HG03039 (cell line): Measurements from ENCODE around the gene CAPZB.

Source experiments
- ATAC-seq: cut with Tn5 transposase; IDR thresholded peaks from one replicate; pipeline ENCODE4 v1.9.1; 2021; ENCODE audit warnings: mild to moderate bottlenecking, moderate library complexity; ENCODE audit not compliant: unreplicated experiment

Gene CAPZB

DNA sequence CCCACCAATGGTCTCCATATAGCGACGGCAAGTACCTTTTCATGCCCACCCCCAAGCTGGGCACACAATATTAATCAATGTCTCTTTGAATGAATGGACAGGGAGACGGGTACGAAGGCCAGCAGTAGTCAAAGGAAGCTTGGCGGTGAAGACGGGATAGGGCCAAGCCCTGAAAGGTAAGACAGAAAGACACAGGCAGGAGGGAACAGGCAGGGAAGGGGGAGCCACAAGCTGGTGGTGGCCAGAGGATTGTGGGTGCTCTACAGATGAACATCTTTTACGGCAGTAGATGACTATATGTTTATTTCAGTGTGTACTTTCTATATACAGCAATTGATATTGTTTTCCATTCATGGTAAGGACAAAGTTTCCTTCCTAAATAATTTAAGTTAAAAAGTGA is 16.3 kb downstream of the CAPZB start:
- ATAC-seq: no peak

DNA sequence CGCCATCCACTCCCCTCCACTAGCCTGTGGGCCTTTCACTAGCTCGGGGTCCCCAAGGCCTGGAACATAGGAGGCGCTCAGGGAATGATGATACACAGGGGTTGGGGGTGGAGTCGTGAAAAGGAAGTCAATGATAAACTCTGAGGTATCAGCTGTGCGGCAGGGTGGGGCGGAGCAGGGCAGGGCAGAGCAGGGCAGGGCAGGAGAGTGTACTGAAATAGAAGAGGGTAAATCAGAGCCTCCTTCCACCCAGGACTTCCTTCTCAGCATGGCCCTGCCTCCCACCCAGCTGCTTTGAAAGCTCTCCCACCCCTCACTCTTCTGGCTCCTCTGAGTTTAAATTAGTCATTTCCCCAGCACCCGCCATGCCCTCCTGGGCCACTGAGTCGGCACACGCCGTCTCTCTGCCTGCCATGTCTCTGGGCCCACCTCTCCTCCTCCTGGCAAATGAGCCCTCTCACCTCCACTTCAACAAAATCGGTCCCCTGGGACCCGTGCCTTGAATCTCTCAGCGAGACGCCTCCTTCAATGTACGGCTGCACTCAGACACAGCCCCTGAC is 16.9 kb downstream of the CAPZB start:
- no peak for ATAC-seq

DNA sequence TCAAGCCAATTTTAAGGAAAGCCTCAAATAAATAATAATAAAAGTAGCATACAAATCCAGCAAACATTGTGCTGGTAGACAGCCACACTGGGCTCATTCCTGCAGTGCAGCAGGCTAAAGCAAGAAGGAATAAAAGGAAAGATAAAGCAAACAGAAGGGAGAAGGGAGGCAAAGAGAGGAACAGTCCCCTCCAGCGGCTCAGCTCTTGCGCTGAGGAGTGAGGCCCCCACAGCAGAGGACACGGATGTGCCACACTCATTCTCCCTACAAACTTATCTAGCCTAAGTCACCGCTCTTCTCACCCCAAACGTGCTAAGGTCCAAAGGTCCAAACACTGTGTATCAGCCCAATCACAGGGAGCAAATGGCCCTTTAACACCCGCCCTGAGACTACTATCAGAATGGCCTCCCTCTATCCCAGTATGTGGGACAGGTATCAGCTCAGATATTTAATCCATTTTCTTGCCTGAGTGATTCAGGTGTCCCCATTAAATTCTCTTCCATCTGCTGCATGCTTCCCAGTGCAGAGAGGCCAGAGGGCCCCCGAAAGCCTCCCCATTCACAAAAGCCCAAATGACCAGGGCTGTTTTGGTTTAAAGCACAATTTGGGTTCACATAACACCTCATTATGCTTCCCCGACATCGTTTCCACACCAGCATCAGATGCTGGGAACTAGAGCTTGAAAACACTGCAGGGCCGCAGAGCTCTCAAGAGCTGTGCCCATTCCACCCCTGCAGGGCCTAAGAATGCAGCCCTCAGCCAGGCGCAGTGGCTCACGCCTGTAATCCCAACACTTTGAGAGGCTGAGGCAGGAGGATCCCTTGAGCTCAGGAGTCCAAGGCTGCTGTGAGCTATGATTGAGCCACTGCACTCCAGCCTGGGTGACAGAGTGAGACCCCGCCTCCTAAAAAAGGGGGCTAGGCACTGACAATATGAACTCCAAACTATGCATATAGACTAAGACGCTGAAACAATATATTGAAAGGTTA is 17.8 kb downstream of the CAPZB start:
- ATAC-seq: no peak

DNA sequence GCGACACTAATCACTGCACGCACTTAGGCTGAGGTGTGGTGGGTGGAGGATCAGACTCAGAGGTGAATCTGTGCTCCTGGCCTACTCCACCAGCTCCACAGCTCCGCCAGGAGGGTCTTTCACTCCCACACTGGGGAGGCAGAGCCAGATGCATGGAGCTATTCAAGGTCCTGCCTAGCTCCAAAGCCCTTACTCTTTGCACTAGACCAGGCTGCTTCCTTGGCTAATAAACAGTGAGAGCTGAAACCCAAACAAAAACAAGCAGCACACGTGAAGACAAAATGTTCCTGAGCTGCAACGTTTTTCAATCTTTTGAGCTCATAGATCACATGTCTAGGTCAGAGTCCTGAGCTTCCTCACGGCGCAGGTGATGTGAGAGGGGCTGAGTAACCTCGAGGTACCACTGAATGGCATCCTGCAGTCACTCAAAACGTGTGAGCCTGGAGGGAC is 19.2 kb downstream of the CAPZB start:
- ATAC-seq: no peak

DNA sequence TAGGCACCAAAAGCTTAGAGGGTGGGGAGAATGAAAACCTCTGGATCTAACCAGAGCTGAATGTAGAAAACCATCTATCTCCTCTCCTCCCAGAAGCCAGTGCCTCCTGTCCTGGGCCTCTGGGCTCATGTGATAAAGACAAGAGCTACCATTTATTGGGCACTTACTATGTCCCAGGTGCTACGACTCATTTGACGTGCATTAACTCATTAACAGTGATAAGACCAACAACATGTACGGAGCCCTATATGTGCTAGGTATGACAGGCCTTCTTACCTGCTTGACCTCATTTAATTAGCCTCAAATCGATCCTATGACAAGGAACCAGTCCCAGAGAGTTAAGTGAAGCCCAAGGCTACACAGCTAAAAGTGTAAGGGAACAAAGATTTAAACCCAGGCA is 19.7 kb downstream of the CAPZB start:
- ATAC-seq: no peak

DNA sequence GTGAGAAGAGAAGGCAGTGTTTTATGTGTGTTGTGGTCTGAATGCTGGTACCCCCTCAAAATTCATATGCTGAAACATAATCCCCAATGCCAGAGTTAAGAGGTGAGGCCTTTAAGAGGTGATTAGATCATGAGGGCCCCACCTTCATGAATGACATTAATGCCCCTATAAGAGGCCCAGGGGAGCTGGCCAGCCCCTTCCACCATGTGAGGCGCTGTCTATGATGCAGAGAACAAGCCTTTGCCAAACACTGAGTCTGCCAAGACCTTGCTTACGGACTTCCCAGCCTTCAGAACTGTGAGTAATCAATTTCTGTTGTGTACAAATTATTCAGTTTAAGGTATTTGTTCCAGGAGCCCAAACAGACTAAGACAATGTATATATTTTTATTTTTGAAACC is 20.2 kb downstream of the CAPZB start:
- no peak for ATAC-seq

DNA sequence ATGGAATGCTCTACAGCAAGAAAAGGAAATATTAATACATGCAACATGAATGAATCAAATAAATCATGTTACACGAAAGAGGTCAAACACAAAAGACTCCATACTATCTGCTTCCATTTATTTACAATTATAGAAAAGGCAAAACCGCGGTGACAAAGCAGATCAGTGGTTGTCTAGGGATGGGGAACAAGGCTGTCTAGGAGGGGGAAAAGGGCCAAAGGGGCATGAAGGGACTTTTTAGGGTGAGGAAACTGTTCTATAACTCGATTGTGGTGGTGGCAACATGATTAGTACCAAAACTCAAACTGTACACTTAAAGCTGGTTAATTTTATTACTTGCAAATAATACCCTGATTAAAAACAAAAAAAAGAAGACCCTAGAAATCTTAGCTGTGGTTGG is 20.6 kb downstream of the CAPZB start:
- ATAC-seq: no peak

DNA sequence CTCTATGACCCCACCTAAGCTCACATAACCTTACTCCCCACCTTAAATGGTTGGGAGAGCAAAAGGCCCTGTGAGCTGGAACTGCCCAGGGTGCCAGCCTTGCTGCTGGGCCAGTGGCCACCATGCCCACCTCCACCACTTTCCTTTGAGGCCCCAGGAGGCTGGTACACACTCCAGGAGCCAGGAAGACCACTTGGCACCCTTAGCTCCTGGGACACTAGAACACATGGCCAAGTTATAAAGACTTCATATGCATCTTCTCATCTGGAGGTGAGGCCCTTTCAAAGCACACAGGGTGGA is 21.9 kb downstream of the CAPZB start:
- no peak for ATAC-seq

DNA sequence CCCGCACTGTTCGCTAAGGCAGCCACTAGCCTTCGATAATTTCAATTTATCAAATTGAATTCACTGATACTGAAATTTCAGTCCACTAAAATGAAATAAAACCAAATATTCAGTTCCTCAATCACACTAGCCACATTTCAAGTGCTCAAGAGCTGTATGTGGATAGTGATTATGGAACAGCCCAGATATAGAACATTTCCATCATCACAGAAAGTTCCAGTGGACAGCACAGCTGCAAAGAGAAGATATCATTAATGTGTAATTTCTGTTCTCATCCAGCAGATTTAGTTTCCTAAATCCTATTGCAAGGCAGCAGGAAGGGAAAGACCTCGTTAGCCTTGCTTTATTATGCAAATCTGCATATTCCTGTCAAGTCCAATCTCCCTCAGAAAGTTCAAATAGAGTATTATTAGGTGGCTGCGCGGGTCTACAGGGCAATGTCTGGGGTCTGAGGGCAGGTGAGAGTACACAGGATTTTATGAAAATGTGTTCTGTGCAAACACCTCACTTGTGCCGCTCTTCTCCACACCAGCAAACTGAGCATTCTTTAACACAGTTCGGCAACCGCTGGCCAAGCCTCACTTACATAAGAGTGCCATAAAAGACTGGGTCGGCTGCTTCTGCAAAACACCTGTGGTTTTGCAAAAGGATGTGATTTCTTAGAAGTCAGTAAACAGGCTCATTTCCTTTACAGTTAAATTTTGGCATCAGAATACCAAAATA is 22.4 kb downstream of the CAPZB start:
- ATAC-seq: no peak

DNA sequence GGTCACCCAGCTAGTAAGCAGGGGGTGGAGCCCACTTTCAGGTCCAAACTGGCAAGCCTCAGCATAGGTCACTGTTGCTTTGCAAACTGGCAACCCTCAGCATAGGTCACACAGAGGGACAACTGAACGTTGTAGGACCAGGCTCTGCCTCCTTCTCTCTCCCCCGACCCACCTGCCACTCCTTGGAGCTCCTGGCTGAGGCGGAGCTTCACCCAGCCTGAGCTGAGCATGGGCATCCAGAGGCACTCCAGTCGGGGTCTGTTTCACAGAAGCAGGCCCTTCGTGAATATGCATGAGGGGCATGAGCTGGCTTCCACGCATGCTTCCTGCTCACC is 24.2 kb downstream of the CAPZB start:
- no peak for ATAC-seq

DNA sequence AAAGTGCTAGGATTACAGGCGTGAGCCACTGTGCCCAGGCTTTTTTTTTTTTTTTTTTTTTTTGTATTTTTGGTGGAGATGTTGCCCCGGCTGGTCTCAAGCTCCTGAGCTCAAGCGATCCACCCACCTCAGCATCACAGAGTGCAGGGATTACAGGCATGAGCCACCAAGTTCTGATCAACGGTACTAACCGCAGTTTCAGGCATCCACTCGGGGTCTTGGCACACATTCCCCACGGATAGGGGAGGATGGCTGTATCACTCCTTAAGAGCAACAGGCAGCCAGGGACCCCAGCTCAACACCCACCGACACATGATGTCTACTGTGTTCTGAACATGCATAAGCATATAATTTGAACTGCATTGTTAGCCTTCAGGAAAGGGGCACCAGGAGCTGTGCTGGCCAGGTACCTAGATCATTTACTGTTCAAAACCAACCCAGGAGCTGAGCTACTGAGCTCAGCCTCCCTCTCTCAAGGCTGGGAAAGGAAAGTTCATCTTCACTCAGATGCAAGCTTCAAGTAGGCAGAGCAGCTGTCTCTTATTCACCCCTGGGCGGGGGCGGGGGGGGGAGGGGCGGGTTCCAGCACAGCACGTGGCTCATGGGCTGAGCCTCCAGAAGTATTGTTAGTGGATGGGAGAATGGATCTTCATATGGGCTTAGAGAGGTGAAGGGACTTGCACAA is 24.7 kb downstream of the CAPZB start:
- ATAC-seq: no peak

DNA sequence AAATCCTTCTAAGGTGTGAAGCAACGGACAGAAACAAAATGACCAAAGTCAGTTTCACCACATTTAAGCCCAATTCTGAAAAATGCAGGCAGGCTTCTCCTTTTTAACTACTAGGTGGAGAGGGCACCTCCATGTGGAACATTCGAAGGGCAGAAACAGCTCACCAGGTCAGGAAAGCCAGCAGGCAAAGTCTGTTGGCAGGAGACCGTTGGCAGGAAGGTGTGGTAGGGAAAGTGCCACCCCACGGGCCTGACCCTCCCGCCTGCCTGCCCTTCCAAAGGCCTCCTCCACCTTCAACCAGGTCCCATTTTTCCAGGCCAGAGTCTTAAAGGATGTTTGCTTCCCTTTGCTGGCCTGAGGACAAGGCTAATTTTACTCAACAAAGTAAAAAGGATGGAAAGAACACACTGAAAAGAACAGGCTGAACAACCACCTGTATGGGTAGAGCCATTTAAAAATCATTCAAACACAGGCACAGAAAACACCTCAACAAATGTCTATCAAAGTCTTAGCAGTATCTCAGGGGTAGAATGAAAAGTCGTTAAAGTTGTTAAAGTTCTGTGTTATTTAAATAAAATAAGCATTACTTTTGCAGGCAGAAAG is 26.4 kb downstream of the CAPZB start:
- ATAC-seq: no peak

DNA sequence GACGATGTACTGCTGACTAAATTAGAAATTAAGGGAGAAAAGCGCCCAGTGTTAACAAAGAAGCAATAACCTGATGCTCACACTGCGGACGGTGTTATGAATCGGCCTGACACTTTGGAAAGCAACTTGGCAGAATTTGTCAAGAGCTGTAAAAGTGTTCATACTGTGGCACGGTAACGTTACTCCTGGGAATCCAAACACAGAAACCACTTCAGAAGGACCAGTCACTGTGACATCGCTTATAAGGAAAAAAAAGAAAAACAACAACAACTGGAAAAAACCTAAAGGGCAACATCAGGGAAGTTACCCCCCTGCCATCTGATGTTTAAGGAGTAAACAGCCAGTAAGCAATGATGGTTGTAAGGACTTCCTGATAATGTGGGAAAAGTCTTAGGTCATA is 27.7 kb downstream of the CAPZB start:
- ATAC-seq: no peak

DNA sequence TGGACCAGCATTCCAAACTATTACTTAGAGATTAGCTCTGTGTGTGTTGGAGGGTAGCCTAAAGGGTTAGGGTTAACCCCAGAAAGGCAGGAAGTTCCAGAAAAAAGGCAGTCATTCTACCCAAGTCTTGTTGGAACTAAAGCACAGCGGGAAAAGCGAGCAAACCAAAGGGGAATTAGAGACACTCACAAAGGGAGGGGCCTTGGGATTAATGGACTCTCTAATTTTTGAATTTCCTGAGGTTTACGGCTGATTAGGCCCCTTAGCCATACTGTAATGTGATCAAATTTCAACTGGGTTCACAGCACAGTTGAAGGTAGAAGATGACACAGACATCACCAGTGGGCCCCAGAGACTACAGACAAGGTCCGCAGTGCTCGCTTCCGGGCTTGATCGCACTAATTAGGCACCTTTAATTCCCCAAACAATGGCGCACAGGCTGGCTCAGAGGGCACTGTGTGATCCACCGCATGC is 28.3 kb downstream of the CAPZB start:
- ATAC-seq: no peak

DNA sequence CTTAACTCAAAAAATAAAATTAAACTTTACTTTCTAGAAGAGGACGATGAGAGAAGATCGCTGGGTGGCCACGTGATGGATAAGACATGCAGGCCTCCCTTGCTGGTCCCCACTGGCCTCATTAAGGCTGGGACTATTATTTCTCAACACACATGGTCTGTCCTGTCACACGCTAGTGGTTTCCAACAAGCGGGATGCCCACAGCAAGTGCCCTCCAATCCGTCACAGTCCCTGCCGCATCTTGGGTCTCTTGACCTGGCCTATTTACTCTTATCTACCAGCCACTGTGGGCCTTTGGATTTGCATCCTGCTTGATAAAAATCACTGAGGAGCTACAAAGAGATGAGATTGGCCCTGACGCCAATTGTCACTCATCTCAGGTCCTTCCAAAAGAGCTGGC is 30.0 kb downstream of the CAPZB start:
- no peak for ATAC-seq

DNA sequence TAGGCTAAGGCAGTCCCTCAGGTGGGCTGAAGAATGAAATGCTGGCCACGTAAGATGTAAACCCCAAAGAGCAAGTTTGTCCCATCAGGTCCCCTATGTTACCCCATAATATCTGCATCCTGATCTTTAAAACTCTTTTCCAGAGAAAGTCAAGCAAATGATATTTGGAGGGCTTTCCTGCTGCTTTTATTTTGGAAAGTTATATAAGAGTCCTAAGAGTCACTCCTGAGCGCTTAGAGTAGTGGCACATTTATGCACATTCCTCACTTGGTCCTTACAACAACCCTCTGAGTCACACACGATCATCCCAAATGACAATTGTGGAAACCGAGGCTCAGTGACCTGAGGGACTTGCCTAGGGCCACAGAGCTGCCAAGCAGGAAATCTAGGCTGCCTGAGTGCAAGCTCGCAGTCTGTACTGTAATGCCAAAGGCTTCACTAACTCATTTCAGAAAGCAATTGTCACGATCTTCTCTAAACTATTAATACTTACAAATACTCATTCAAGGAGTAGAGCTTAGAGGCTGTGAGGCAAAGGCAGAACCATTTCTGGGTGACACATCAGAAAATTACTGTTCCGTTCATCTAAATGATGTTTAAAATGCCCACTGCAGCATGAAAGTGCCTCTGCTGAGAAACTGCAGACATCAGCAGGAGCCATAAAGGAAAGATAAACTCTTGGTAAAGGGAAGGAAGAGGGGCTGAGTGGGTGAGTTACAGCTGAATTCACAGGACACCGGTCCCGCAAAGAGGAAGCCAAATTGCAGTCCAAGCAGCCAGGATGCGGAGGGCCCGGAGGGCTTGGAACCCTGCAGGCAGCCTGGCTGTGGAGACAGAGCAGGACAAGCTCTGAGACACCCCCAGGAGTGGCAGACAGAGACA is 30.8 kb downstream of the CAPZB start:
- no peak for ATAC-seq

DNA sequence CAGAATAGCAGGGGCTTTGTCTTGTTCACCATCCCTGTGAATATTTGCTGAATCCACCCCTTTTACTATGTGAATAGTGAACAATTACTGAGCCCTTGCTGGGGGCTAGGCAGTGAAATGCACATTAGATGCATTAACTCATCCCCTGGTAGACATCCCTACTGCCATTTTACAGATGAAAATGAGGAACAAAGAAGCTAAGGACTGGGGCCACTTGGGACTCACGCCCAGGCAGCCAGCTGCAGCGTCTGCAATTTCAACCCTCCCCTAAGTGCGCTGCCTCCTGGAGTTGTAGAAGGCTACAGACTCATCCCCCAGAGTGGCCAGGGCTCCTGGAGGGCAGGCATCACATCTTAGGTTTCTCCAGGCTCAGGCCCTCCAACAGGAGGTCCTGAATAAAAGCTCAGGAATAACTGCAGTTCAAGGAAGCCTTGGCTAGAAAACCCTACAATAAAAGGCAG is 31.6 kb downstream of the CAPZB start:
- no peak for ATAC-seq

DNA sequence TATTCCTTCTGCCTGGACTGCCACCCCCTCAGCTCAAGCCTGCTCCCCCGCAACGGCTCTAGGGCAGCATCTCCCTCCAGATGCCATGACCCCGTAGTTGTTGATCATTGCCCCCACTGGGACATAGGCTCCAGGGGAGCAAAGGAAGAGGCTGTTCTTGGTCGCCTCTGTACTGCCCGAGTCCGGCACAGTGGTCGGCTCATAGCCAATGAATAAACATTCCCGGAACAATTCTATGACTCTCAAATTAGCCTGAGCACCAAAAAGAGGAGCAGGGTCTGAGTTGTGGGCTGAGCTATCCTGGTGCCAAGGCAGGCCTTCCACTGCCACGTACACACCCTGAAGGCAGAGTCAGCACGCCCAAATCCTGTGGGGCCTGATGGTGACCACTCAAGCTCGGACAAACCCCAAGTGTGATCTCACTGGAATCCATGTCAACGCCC is 33.1 kb downstream of the CAPZB start:
- no peak for ATAC-seq

DNA sequence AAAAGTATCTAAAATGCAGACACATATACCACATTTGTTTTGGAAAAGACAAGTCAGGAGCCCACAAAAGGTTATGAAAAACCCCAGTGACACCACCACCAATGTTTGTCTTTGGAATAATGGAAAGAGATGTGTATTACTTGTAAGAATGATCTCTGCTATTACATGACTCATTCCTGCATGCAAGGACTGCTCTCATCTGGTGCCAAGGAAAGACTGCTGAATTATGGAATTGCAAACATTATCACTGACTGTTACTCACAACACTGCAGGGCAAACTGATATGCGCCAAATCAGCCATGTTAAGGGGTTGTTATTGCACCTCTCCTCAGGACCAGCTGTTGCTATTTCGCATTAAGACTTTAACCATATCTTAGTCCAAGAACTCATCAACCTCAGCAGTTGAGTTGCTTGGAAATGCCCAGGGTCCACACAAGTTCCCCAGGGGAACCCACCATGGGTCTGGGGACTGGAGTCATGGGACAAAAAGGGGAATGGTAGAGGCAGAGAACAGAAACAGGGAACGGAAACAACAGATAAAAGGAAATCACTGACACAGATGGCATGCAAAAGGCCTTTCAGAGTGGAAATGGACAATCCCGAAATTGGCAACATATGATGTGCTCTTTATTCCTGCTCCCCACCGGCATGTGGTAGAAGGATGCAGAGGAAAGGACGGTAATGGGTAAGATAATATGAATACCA is 34.4 kb downstream of the CAPZB start:
- ATAC-seq: no peak
